Measurements from ENCODE around the gene MRPL33. TPM values are rescaled to one million over a fixed set of nuclear protein-coding genes. Genes with fewer than 3 reads are reported as not detected.
"Not testable (repeated sequence)": the region's sequence is repeated elsewhere in the genome, so short reads cannot be mapped to it uniquely, and the experiment has no call there.

Gene MRPL33
- total and polyA plus RNA-seq, 5 donors from 2014 or later, result 27.6 to 255 (median 244) TPM

- H3K27me3 Mint-ChIP-seq, result peaks cover 11% of the 10 kb centered on the region
- Histone ChIP-seq H3K4me1 (ENCODE audit: control insufficient read depth, insufficient read depth, low read length, poor library complexity, severe bottlenecking) (no peaks in the 10 kb centered on the region), H3K4me3 (ENCODE audit: low read depth, low read length) (no peak overlapping the region), H3K27ac (ENCODE audit: insufficient read depth, low read length, poor library complexity, severe bottlenecking) (no peak overlapping the region), H3K9me3 (ENCODE audit: control insufficient read depth in 2 of 2, low read length in 2 of 2) (no peaks in the 10 kb centered on the region), H3K27me3 (ENCODE audit: control insufficient read depth, insufficient read depth, low read length) (no peaks in the 10 kb centered on the region), H3K36me3 (ENCODE audit: control insufficient read depth, insufficient read depth, low read length) (no peaks in the 10 kb centered on the region)
- no peak overlapping the region for H3K4me3 Mint-ChIP-seq
- no peaks in the 10 kb centered on the region for H3K9me3 Mint-ChIP-seq
- no peaks in the 10 kb centered on the region for H3K36me3 Mint-ChIP-seq
- no peak for DNase-seq
- no peak for ATAC-seq (ENCODE audit: low read depth in 2 of 2)
- H3K27ac Mint-ChIP-seq, result peak overlapping the region in 1 of 3 donors; percentile 14
- peaks cover 0 to 10% (median 0%) of the 10 kb centered on the region in 4 donors for H3K4me1 Mint-ChIP-seq
These were observed 16.7 kb upstream of the MRPL33 start for GRCh38 chr2:27754831-27755230.

DNA sequence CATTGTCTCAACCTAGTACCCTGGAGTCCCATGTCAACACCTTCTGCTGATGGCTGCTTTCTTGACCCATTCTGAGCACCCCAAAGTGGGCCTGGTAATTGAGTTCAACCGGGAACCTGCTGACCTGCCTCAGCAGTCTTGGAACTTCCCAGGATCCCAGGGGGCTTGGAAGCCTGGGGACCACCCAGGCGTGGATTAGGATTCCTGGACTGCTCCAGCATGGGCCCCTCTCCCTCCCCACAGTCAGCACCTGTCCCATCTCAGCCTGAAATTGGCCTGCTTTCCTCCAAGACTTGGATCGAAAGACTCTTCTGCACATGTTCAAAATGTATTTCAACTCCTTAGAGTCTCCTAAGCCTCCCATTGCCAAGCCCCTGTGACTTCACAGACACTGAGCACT, 15.4 kb upstream of the MRPL33 start:
- Mint-ChIP-seq H3K27ac (no peak overlapping the region), H3K27me3 (peaks cover 11% of the 10 kb centered on the region), H3K9me3 (no peaks in the 10 kb centered on the region), H3K36me3 (no peaks in the 10 kb centered on the region), H3K4me3 (no peak overlapping the region), H3K4me1 (peaks cover 0 to 10% (median 0%) of the 10 kb centered on the region in 4 donors)
- DNase-seq (no peak), ATAC-seq (ENCODE audit: low read depth in 2 of 2) (no peak)
- Histone ChIP-seq H3K27me3 (ENCODE audit: control insufficient read depth, insufficient read depth, low read length) (no peaks in the 10 kb centered on the region), H3K4me1 (ENCODE audit: control insufficient read depth, insufficient read depth, low read length, poor library complexity, severe bottlenecking) (no peaks in the 10 kb centered on the region), H3K9me3 (ENCODE audit: control insufficient read depth in 2 of 2, low read length in 2 of 2) (no peaks in the 10 kb centered on the region), H3K36me3 (ENCODE audit: control insufficient read depth, insufficient read depth, low read length) (no peaks in the 10 kb centered on the region), H3K4me3 (ENCODE audit: low read depth, low read length) (no peak overlapping the region), H3K27ac (ENCODE audit: insufficient read depth, low read length, poor library complexity, severe bottlenecking) (no peak overlapping the region)

DNA sequence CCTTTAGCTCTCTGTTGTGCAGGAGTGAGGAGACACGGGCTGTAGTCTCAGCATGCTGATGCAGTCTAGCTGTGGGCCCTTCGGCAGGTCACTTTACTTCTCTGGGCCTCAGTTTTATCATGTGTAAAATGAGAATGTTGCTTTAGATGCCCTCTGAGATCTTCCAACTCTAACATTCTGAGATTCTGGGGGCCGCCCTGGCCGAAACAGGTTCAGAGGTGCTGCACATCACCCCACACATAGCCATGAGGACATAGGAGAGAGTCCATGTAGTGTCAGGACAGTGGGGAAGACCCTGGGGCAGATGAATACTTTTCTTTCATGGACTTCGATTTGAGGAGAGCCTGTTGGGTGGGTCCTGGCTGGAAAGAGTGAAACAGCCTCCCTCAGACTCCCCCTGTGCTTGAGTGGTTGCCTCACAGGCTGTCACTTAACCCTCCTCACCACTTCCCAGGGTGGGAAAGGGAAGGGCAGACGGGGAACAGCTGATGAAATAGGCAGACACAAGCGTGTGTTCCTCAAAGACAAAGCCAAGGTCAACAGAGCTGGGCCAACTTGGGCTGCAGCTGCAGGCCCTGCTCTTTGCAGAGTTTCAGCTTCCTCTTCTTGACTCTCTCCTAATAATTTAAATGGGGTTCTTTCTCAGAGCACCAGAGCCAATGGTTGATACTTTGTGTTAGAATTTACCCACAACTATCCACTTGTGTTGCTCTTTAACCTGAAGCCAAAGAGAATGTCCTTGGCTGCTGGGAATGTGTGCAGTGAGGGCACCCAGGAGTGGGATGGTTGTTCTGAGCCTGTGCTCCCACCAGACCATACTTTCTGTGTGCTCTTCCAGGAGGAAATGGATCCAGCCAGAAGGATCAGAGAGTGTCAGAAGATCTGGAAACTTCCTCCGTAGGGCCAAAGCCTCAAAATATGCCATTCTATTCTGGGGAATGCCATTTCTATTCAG, 14.7 kb upstream of the MRPL33 start:
- ATAC-seq (ENCODE audit: low read depth in 2 of 2) (no peak), DNase-seq (no peak)

DNA sequence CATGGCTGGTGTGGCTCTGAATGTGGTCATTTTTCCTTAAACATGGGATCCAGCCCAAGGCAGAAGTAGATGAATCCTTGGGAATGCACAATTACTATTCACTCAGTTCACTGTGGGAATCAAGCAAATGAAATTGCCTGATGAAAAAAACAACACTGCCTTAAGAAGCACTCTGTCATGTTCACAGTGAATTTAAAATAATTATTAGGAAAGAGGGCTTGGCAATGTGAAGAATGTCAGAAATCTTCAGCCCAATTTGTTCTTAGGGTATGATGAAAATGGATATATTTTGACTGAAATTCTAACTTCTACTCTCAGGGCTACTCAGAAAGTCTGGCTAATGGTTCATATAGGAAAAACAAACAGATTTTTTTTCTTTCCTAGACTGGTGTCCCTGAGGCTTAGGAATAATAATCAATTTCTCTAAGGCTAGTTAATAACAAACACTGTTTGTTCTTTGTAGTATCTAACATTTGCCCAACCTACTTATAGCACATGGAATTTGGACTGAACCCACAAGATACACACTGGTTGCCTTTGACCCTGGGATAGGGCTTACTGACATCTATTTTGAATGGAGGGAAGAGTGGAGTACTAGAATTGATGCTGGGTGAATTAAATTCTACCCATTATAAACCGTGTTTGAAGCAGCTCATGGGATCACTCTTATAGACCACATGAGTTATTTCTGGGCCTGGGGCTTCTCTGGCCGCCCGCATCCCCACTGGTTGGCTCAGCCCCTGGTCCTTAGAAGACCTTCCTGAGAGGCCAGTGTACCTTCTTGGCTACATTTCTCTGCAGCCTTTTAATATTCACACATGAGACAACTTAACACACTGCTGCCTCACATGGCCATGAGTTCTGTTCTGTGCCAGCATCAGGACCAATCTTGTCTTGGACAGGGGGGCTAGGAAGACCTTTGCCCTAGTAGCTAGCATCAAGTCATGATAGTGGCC, 8.3 kb upstream of the MRPL33 start:
- Histone ChIP-seq H3K4me1 (ENCODE audit: control insufficient read depth, insufficient read depth, low read length, poor library complexity, severe bottlenecking) (no peaks in the 10 kb centered on the region), H3K36me3 (ENCODE audit: control insufficient read depth, insufficient read depth, low read length) (no peaks in the 10 kb centered on the region), H3K27ac (ENCODE audit: insufficient read depth, low read length, poor library complexity, severe bottlenecking) (no peak overlapping the region), H3K4me3 (ENCODE audit: low read depth, low read length) (no peak overlapping the region), H3K27me3 (ENCODE audit: control insufficient read depth, insufficient read depth, low read length) (no peaks in the 10 kb centered on the region), H3K9me3 (ENCODE audit: control insufficient read depth in 2 of 2, low read length in 2 of 2) (no peaks in the 10 kb centered on the region)
- H3K36me3 Mint-ChIP-seq, result no peaks in the 10 kb centered on the region
- no peak for ATAC-seq (ENCODE audit: low read depth in 2 of 2)
- no peaks in the 10 kb centered on the region for H3K9me3 Mint-ChIP-seq
- H3K27ac Mint-ChIP-seq, result no peak overlapping the region
- H3K4me1 Mint-ChIP-seq, result peaks cover 0 to 11% (median 2%) of the 10 kb centered on the region in 4 donors
- no peak for DNase-seq
- no peak overlapping the region for H3K4me3 Mint-ChIP-seq
- peaks cover 5% of the 10 kb centered on the region for H3K27me3 Mint-ChIP-seq

More for the DNA sequence above, 14.7 kb upstream of the MRPL33 start:
- Mint-ChIP-seq H3K4me1 (peaks cover 0 to 10% (median 0%) of the 10 kb centered on the region in 4 donors), H3K9me3 (no peaks in the 10 kb centered on the region), H3K36me3 (no peaks in the 10 kb centered on the region), H3K27ac (peak overlapping the region in 1 of 3 donors; percentile 36), H3K4me3 (no peak overlapping the region), H3K27me3 (peaks cover 11% of the 10 kb centered on the region)
- Histone ChIP-seq H3K27me3 (ENCODE audit: control insufficient read depth, insufficient read depth, low read length) (no peaks in the 10 kb centered on the region), H3K4me3 (ENCODE audit: low read depth, low read length) (no peak overlapping the region), H3K9me3 (ENCODE audit: control insufficient read depth in 2 of 2, low read length in 2 of 2) (no peaks in the 10 kb centered on the region), H3K27ac (ENCODE audit: insufficient read depth, low read length, poor library complexity, severe bottlenecking) (no peak overlapping the region), H3K4me1 (ENCODE audit: control insufficient read depth, insufficient read depth, low read length, poor library complexity, severe bottlenecking) (no peaks in the 10 kb centered on the region), H3K36me3 (ENCODE audit: control insufficient read depth, insufficient read depth, low read length) (no peaks in the 10 kb centered on the region)

- Mint-ChIP-seq H3K27ac (no peak overlapping the region), H3K4me1 (peaks cover 0 to 11% (median 2%) of the 10 kb centered on the region in 4 donors), H3K4me3 (no peak overlapping the region), H3K27me3 (peaks cover 12% of the 10 kb centered on the region), H3K36me3 (no peaks in the 10 kb centered on the region), H3K9me3 (no peaks in the 10 kb centered on the region)
- Histone ChIP-seq H3K4me1 (ENCODE audit: control insufficient read depth, insufficient read depth, low read length, poor library complexity, severe bottlenecking) (no peaks in the 10 kb centered on the region), H3K27ac (ENCODE audit: insufficient read depth, low read length, poor library complexity, severe bottlenecking) (no peak overlapping the region), H3K27me3 (ENCODE audit: control insufficient read depth, insufficient read depth, low read length) (no peaks in the 10 kb centered on the region), H3K36me3 (ENCODE audit: control insufficient read depth, insufficient read depth, low read length) (no peaks in the 10 kb centered on the region), H3K9me3 (ENCODE audit: control insufficient read depth in 2 of 2, low read length in 2 of 2) (no peaks in the 10 kb centered on the region), H3K4me3 (ENCODE audit: low read depth, low read length) (no peak overlapping the region)
- no peak for DNase-seq
- no peak for ATAC-seq (ENCODE audit: low read depth in 2 of 2)
These were observed 7.6 kb upstream of the MRPL33 start for GRCh38 chr2:27763907-27764267.

- not testable (repeated sequence) for H3K27me3 ChIP-seq (ENCODE audit: control insufficient read depth, insufficient read depth, low read length); DNase-seq; H3K4me1 ChIP-seq (ENCODE audit: control insufficient read depth, insufficient read depth, low read length, poor library complexity, severe bottlenecking); H3K4me3 Mint-ChIP-seq; H3K36me3 ChIP-seq (ENCODE audit: control insufficient read depth, insufficient read depth, low read length); H3K4me3 ChIP-seq (ENCODE audit: low read depth, low read length); ATAC-seq (ENCODE audit: low read depth in 2 of 2); H3K36me3 Mint-ChIP-seq; H3K27ac ChIP-seq (ENCODE audit: insufficient read depth, low read length, poor library complexity, severe bottlenecking); H3K9me3 ChIP-seq (ENCODE audit: control insufficient read depth in 2 of 2, low read length in 2 of 2); H3K9me3 Mint-ChIP-seq
- Mint-ChIP-seq H3K27me3 (peaks cover 13% of the 10 kb centered on the region), H3K27ac (peak overlapping the region in 1 of 3 donors; percentile 86), H3K4me1 (peaks cover 0 to 11% (median 2%) of the 10 kb centered on the region in 4 donors)
These were observed 7.0 kb upstream of the MRPL33 start for GRCh38 chr2:27764526-27764925.

- Mint-ChIP-seq H3K9me3 (peaks cover 0 to 2% (median 0%) of the 10 kb centered on the region in 7 donors), H3K36me3 (no peaks in the 10 kb centered on the region), H3K4me1 (peaks cover 0 to 13% (median 4%) of the 10 kb centered on the region in 4 donors), H3K4me3 (peak overlapping the region in 3 of 4 donors; percentile 66 to 77 (median 74)), H3K27me3 (peaks cover 17% of the 10 kb centered on the region), H3K27ac (peak overlapping the region in 1 of 3 donors; percentile 46)
- no peaks in the 10 kb centered on the region for H3K9me3 ChIP-seq (ENCODE audit: control insufficient read depth in 2 of 2, low read length in 2 of 2)
- H3K4me3 ChIP-seq (ENCODE audit: low read depth, low read length), result peak overlapping the region; percentile 18
- ATAC-seq (ENCODE audit: low read depth in 2 of 2), result peak; percentile 40 to 56
- peak; percentile 11 to 56 (median 34) for DNase-seq
- H3K27me3 ChIP-seq (ENCODE audit: control insufficient read depth, insufficient read depth, low read length), result peaks cover 4% of the 10 kb centered on the region
- H3K4me1 ChIP-seq (ENCODE audit: control insufficient read depth, insufficient read depth, low read length, poor library complexity, severe bottlenecking), result peaks cover under 1% of the 10 kb centered on the region
- no peak overlapping the region for H3K27ac ChIP-seq (ENCODE audit: insufficient read depth, low read length, poor library complexity, severe bottlenecking)
- no peaks in the 10 kb centered on the region for H3K36me3 ChIP-seq (ENCODE audit: control insufficient read depth, insufficient read depth, low read length)
These were observed 5.8 kb upstream of the MRPL33 start for GRCh38 chr2:27765621-27766286.

Measured in CD4-positive, CD25-positive, alpha-beta regulatory T cell (primary cell).